Kidney (tissue), 14 donors: ENCODE data around the gene NPHP4. TPM values are rescaled to one million over a fixed set of nuclear protein-coding genes. Genes with fewer than 3 reads are reported as not detected.

ENCODE experiments used
- DNase-seq, 5 donors: peaks; one replicate each; pipeline ENCODE4 v3.0.0-alpha.2; 2013 to 2020
- FAIRE-seq: peaks from 2 replicates; lab custom pipeline; 2012; peaks lifted over from hg19 to GRCh38; lab: Jason Lieb, UNC
- H3K27ac ChIP-seq, 2 donors: one replicate each; pipeline ENCODE4 v1.7.0; 2013; ENCODE audit warnings: low read depth in 2 of 2, low read length in 2 of 2, inconsistent platforms in 1 of 2
- H3K27me3 ChIP-seq: one replicate; pipeline ENCODE4 v1.7.1; 2013; ENCODE audit warnings: low read length, inconsistent platforms; ENCODE audit not compliant: control insufficient read depth, insufficient read depth
- H3K36me3 ChIP-seq, 3 donors: one replicate each; pipeline versions ENCODE4 v1.7.0 to v1.7.1; 2013; ENCODE audit warnings: low read length in 3 of 3, control low read depth in 1 of 3, inconsistent platforms in 1 of 3; ENCODE audit not compliant: insufficient read depth in 3 of 3, control insufficient read depth in 2 of 3
- H3K4me1 ChIP-seq, 3 donors: one replicate each; pipeline versions ENCODE4 v1.7.0 to v1.7.1; 2013; ENCODE audit warnings: low read length in 3 of 3, inconsistent platforms in 1 of 3, low read depth in 1 of 3; ENCODE audit not compliant: control insufficient read depth in 2 of 3, insufficient read depth in 2 of 3
- H3K4me3 ChIP-seq, 3 donors: one replicate each; pipeline versions ENCODE4 v1.7.0 to v1.8.1; 2013; ENCODE audit warnings: low read length in 3 of 3, control low read depth in 1 of 3, inconsistent platforms in 1 of 3
- H3K9ac ChIP-seq, 3 donors: one replicate each; pipeline versions ENCODE4 v1.7.0 to v1.7.1; 2013; ENCODE audit warnings: low read length in 3 of 3, control low read depth in 1 of 3, inconsistent platforms in 1 of 3
- H3K9me3 ChIP-seq, 3 donors: one replicate each; pipeline versions ENCODE4 v1.7.0 to v1.7.1; 2013; ENCODE audit warnings: low read length in 3 of 3, control low read depth in 1 of 3, inconsistent platforms in 1 of 3; ENCODE audit not compliant: control insufficient read depth in 2 of 3, insufficient read depth in 1 of 3
- CTCF ChIP-seq: IDR thresholded peaks from 3 replicates; pipeline ENCODE4 v1.5.1; 2012; ENCODE audit warnings: mild to moderate bottlenecking, moderate library complexity, borderline replicate concordance; ENCODE audit not compliant: insufficient read depth; ENCODE audit errors: extremely low read depth
- intact Hi-C: fragments of 100-400 bp; cut with DNase I; formaldehyde crosslinking; loops from one replicate; pipeline ENCODE4 v1.11.1; 2022
- polyA plus RNA-seq: library from polyadenylated mRNA; stranded (reverse); fragments of 350-450 nt; fragmentation: Illumina TruSeq; extraction: RNeasy Lipid Tissue Mini Kit (QIAGEN cat#74804); gene quantifications from one replicate; pipeline ENCODE4 v1.2.3, GENCODE V29; 2014; ENCODE audit warnings: low read depth, low replicate concordance; ENCODE audit not compliant: insufficient read depth
- total RNA-seq: library from RNA; stranded (reverse); fragmentation: NEBNext Ultra II Directional; extraction: Animal tissue kit (Norgen Biotek cat#: 25700); gene quantifications from one replicate; pipeline ENCODE4 v1.2.1, GENCODE V29; 2021
- donor health status: control.
- donor health status: control.
- donor health status: control.
- donor health status: control.
- donor health status: control.
- donor health status: DM: yes; HTN: yes; CAD: no.
- donor health status: Normal renal cell carcinoma (clear cell type).

Gene NPHP4
- total and polyA plus RNA-seq, 2 donors from 2014 or later, result 2.9 to 16.1 TPM

- Histone ChIP-seq H3K4me3 (no peak overlapping the region), H3K9me3 (peaks cover 0 to 6% (median 2%) of the 10 kb centered on the region in 3 donors), H3K36me3 (peaks cover 0 to 11% (median 4%) of the 10 kb centered on the region in 3 donors), H3K9ac (no peak overlapping the region), H3K4me1 (no peaks in the 10 kb centered on the region), H3K27me3 (no peaks in the 10 kb centered on the region), H3K27ac (no peak overlapping the region)
- FAIRE-seq (no peak), DNase-seq (peak in 1 of 5 donors; percentile 37)
- intact Hi-C loops, result no loop called here
- no peak for TF ChIP-seq CTCF
Observed at GRCh38 chr1:5881526-5882222, 110.6 kb downstream of the NPHP4 start.

GRCh38 chr1:5880630-5881405 lies 111.4 kb downstream of the NPHP4 start:
- no peak overlapping the region for H3K9ac ChIP-seq
- DNase-seq (peak in 1 of 5 donors; percentile 51), FAIRE-seq (no peak)
- no peak overlapping the region for H3K4me3 ChIP-seq
- no peaks in the 10 kb centered on the region for H3K4me1 ChIP-seq
- H3K9me3 ChIP-seq, result peaks cover 0 to 6% (median 2%) of the 10 kb centered on the region in 3 donors
- peaks cover 0 to 7% (median 4%) of the 10 kb centered on the region in 3 donors for H3K36me3 ChIP-seq
- no peak overlapping the region for H3K27ac ChIP-seq
- TF ChIP-seq CTCF, result no peak
- H3K27me3 ChIP-seq, result no peaks in the 10 kb centered on the region
- intact Hi-C loops, result no loop called here

- H3K27me3 ChIP-seq, result no peaks in the 10 kb centered on the region
- no peaks in the 10 kb centered on the region for H3K4me1 ChIP-seq
- H3K9ac ChIP-seq, result no peak overlapping the region
- peaks cover 0 to 6% (median 2%) of the 10 kb centered on the region in 3 donors for H3K9me3 ChIP-seq
- DNase-seq (peak in 1 of 5 donors; percentile 17), FAIRE-seq (no peak)
- TF ChIP-seq CTCF, result no peak
- no peak overlapping the region for H3K27ac ChIP-seq
- no peak overlapping the region for H3K4me3 ChIP-seq
- intact Hi-C loops, result no loop called here
- peaks cover 0 to 7% (median 4%) of the 10 kb centered on the region in 3 donors for H3K36me3 ChIP-seq
Observed at GRCh38 chr1:5879421-5879820, 112.8 kb downstream of the NPHP4 start.
